HG03354 (cell line): ENCODE data around the gene GABRR1.

Experiments used
- ATAC-seq: cut with Tn5 transposase; IDR thresholded peaks from one replicate; pipeline ENCODE4 v1.9.1; 2021; ENCODE audit warnings: mild to moderate bottlenecking; ENCODE audit not compliant: unreplicated experiment, poor library complexity, severe bottlenecking

Gene GABRR1

DNA sequence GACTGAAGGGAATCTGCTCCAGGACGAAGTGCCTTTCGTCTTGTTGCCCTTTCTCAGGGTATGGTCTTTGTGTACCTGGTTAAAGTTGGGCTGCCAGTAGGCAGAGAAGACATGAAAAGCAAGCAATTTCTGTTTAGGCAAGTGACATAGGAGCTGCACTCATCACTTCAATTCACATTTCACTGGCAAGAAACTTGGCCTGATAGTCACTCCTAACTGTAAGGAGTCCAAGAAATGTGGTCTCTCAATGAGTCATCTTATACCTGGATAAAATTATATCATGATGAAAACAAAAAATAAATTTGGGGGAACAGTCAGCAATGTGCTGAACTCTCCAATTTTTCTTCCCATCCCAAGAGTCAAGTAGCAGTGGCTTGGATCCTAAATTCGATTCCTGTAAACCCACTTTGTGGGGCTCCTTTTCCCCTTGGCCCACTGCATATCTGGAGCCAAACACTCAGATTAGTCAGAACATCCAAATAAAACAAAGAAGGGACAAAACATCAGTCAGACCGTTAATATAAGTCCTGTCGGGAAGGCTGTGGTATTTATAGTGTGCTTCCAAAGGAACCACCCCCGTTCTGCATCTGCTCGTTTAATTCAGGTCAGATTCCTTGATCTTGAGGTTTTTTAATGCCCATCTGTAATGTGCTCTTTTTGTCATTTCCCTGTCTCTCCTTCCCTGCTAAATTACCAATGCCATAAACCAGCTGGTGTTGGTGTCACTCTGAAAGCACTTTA is 5.0 kb upstream of the GABRR1 start:
- ATAC-seq: no peak

DNA sequence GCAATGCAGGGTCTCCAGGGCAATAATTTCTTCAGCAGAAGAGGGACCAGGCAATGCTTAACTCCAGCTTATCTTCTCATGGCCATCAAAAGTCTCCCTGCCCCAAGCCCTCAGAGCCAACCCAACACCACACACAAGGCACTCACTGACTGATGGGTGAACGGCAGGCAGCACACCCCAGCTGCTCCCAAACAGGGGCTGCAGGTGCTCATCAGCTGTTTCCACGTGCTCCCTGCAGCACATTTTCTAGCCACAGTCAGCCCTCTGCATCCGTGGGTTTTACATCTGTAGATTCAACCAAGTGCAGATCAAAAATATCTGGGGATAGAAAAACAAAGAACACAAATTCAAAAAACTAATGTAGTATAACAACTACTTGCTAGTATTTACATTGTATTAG is 4.0 kb upstream of the GABRR1 start:
- no peak for ATAC-seq

DNA sequence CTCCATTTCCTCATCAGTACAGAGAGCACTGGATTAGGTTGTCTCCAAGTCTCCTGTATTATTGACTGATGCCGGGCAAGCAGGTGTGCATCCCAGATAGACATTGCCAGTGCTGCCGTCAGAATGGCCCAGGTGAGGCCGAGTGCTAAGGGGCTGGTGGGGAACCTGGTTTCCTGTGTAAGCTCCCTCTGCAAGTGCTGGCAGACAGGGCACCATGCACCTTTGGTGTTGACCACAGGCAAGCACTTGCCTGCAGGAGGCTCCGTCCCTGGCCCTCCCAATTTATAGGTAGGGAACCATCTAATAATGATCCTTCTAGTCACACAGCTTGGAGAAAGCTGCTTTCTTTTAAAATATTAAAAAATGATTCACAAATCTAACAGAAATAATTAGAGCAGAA is 747 bp downstream of the GABRR1 start:
- ATAC-seq: no peak

DNA sequence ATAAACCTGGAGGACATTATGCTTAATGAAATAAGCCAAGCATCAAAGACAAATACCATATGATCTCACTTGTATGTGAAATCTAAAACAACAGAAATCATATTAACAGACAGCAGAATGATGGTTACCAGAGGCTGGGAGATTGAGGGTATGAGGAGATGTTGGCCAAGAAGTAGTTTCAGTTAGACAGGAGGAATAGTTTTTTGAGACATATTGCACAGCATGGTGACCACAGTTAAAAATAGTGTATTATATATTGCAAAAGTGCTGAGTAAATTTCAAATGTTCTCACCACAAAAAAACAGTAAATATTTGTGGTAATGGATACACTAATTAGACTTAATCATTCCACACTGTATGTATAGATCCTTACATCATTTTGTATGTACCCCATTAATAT is 1.8 kb downstream of the GABRR1 start:
- no peak for ATAC-seq

DNA sequence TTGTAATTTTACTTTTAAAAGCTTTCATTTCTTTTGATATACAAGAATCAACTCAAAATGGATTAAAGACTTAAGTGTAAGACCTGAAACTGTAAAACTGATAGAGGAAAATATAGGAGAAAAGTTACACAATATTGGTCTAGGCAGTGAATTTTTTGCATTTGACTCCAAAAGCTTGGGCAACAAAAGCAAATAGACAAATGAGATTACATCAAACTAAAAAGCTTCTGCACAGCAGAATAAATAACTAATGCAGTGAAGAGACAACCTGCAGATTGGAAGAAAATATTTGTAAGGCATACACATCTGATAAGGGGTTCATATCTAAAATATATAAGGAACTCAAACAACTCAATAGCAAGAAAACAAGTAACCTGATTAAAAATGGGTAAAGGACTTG is 3.0 kb downstream of the GABRR1 start:
- no peak for ATAC-seq

DNA sequence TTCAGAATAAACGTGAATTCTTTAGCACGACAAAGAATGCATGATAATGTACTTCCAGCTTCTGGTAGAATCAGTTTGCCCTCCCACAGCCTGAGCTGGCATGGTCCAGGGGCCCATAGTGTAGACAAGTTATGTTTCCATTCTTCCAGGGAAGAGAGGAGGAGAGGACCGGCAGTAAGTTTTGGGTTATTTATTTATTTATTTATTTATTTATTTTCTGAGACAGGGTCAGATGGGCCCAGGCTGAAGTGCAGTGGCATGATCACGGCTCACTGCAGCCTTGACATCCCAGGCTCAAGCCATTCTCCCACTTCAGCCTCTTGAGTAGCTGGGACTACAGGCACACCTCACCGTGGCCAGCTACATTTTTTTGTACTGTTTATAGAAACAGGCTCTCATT is 4.7 kb downstream of the GABRR1 start:
- no peak for ATAC-seq

DNA sequence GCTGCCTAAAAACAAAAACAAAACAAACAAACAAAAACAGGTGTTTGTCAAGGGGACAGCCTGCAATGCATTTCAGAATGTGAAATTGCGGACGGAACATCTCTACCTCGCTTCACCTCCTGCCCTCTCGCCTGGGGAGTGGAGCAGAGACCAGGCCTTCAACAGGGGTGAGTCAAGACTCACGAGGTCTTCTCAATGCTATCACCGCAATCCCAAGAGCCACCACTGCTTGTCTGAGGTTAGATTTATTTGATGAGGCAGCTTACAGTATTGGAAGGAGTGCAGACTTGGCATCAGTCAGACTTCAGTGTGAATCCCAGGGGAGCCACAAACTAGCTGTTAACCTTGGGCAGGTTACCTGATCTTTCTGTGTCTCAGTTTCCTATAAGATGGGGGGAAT is 7.7 kb downstream of the GABRR1 start:
- ATAC-seq: no peak

DNA sequence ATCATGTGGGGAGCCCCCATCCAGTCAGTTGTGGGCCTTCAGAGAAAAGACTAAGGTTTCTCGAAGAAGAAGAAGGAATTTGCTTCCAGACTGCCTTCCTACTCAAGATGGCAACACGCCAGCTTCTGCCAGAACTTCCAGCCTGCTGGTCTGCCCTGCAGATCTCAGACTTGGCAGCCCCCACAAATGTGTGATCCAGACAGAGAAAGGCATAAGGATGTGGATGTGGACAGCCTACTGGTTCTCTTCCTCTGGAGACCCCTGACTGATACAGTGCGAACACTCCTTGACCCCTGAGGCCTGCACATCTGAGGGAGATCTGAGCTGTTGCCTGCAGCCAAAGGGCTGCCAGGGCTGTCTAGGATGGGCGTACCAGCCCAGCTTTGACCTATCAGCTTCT is 8.6 kb downstream of the GABRR1 start:
- ATAC-seq: no peak

DNA sequence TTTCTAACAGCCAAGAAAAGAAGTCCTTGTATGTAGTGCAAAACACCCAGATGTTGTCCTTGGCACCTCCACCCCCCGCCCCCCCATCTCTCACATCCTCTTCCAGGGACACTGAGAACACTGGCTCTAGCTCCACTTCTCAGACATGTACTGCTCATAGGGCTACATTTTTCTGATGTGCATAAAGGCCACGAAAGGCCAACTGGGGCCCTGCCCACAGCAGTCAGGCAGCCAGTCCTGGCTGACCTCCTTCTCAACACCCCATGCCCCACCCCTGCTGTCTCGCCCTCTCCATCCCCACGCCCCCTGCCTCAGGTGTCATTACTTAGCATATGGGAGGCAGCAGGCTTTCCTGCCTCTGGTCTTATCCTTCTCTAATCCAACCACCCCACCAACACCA is 11.3 kb downstream of the GABRR1 start:
- no peak for ATAC-seq

DNA sequence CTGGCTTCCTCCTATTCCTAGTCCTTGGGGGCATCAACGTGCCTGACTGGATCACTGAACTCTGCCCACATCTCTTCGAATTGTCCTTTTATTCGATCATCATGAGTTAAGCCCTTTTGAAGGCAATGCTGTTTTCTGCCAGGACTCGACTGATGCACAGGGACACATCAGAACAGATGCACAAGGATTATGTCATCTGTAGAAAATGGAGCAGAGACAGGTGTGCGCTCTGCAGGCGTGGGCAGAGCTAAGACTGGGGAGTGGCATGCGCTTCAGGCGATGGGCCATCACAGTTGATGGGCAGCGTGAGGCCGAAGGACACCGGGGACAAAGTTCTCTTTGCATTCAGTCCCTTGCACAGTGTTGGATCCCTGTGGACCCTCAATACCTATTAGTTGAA is 13.1 kb downstream of the GABRR1 start:
- no peak for ATAC-seq

DNA sequence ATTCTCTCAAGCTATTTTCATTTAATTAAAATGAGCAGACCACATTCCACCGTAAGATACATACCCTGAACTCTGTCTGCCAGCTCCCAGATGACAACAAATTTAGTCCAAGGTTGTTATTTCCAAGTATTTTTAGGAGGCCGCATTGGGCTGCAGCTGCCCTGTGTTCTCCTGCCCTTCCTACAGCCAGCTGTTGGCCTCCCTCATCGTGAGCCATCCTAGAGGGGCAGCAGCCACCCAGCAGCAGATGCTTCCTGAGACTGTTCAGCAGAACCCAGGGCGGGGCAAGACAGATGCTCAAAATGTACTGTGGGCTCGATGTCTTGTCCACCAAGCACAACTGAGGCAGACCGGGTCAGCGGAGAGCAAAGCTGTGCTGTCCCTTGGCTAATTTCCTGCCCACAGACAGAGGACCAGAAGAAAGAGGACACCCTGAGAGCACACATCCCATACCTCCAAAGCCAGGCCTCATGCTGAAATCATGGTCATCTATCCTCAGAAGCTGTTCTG is 16.4 kb downstream of the GABRR1 start:
- ATAC-seq: no peak

DNA sequence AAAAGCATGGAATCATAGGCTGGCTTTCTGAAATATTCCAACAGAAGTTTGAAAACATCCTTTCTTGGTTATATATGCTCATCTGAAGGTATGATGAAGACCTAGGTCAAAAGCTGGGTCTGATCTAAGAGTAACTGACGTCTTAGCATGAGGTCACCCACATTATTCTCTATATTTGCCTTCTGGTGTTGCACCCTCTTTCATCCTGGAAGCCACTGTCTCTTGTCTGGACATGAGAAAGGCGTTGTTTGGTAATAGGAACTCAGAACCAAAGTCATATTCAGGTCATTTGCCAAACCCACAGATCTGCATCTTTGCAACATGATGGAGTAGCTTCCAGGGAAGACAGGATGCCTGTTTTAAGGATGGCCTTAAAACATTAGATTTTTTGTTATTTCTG is 17.6 kb downstream of the GABRR1 start:
- ATAC-seq: no peak

DNA sequence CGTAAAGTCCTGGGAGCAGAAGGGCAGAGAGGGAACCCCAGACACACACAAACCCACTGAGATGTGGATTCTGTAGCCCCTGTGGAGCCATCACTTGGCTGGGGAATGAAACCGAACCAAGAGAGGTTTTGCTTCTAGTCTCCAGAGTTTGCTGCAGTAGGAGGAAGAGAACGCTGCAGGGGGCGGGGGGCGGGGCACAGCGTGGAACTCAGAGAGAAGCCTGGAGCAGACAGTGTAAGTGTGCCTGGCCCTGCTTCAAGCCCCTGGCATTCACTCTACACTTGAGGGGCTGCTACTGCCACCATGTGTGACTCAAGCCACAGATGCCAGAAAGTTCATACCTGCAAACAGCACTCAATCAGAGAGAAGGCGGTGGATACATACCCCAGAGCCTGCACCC is 18.9 kb downstream of the GABRR1 start:
- ATAC-seq: no peak

DNA sequence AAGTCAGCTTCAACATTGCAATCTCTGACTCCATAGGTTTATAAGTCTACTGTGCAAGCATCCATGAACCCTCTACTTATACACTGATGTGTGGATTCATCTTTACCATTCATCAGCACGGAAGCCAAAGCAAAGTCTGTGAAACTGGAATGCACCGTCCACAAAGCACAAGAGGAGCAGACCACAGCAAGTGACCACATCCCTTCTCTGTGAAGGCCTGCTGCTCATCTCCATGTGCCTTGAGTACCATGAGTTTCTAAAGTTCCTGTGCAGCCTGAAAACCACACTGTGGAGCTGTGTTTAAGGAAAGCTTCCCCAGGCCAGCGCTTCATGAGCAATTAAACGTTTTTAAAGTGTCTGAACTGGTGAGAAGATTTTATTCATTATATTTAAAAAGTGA is 20.0 kb downstream of the GABRR1 start:
- no peak for ATAC-seq

DNA sequence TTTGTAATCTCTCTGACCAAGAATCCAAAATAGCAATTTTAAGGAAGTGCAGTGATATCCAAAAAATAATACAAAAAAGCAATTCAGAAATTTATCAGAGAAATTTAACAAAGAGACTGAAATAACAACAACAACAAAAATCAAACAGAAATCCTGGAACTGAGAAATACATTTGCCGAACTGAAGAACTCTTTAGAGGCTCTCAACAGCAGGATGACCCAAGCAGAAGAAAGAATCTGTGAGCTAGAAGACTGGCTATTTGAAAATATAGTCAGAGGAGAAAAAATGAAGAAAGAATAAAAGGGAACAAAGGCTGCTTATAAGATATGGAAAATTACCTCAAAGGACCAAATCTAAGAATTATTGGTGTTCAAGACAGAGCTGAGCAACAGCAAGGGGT is 22.6 kb downstream of the GABRR1 start:
- no peak for ATAC-seq

DNA sequence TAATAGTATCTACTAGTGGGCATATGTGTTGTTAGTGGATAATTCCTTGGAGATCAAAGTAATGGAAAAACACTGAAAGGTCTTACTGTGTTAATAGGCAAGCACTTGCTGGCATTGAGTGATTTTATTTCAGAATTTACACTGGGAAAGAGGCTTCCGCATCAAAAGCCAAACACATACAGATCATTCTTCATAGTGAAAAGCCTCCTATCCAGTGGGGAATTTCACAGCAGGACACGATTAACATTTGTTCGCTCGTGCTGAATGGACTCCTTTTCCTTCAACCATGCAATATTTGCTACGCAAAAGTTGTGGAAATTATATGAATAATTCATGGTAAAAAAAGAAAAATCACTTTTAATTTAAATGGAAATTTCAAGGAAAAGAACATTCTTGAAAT is 26.4 kb downstream of the GABRR1 start:
- no peak for ATAC-seq

DNA sequence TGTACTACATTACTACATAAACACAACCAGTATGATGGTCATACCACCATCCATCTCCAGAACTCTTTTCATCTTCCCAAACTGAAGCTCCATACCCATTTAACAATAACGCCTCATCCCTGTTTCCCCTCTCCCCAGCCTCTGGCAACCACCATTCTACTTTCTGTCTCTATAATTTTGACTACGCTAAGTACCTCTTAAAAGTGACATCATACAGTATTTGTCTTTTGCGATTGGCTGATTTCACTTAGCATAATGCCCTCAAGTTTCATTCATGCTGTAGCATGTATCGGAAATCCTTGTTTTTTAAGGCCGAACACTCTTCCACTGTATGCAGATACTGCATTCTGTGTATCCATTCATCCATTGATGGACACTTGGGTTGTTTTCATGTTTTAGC is 29.7 kb downstream of the GABRR1 start:
- no peak for ATAC-seq

DNA sequence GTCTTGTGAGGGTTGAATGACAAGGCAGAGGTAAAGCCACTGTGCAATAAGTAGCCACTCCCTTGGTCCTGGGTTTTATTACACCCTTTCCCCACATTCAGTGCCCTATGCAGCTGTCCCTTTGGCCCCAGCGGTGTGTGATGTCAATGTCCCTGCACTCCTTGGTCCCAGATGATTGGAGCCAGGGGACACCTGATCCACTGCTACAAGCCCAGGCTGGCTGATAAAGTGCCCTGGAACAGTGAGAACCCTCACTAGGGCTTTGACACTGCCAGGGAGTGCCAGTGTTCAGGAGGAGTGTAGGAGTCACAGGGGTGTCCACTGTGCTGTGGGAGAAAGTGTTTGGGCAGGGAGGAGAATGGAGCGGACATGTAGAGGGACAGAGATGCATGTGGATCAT is 30.4 kb downstream of the GABRR1 start:
- ATAC-seq: no peak

DNA sequence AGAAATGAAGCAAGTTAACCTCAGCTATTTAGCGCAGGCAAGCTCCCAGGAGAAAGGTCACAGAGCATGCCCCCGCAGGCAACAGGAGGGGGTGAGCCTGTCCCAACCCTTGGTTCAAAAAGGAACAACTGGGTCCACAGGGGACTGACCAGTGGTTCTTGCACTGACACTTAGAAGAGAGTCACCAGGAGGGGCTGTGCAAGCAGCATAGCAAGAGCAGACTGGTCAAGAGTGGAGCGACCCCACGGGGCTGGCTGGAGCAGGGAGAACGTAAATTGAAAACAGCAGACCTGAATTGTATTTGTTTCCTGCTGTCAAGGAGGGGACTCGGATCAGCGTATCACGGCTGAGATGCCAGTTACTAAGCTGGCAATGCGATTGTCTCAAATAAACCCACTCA is 32.8 kb downstream of the GABRR1 start:
- ATAC-seq: no peak

DNA sequence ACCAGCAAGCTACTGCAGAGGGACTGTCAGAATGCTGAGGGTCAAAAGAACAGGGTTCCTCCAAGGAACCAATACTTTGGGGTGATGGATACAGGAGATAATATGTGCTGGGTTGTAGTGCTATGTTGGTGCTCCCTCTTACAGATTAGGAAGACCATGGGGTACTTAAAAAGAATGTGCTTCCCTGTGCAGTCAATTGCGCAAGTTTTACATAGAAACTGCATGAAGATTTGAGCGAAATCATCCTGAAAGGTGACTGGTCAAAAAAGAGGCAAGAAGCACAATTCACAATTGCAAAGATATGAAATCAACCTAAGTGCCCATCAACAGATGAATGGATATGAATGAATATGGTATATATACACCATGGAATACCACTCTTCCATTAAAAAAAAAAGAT is 33.9 kb downstream of the GABRR1 start:
- no peak for ATAC-seq

DNA sequence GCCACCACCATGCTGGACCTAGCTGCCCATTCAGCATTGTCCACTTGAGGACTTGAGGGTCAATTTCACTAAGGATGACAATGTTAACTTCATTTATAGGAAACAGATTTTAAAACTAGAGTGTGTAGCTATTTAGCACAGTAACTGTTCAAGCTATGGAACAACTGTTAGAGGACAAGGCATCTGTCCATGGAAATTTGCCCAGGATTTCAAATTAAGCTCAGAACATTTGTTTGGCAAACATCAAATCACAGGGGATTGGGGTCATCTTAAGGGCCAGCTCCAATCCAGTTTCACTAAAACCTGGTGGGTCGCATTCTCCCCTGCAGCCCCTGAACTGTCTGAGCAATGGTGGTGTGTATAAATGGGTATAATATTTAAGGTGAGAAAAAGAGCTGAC is 36.2 kb downstream of the GABRR1 start:
- ATAC-seq: no peak

DNA sequence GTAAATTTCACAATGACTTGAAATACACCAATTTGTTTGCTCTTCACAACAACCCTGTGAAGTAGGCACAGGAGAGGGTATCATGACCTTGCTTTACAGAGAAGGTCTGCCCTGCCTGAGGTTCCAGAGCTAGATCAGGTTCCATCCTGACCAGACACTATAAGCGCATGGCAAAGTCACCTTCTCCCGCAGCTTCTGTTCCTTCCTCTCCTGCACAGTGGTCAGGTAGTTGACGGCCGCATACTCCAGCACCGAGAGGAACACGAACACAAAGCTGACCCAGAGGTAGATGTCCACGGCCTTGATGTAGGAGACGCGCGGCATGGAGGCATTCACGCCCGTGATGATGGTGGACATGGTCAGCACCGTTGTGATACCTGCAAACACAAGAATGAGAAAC is 37.0 kb downstream of the GABRR1 start:
- ATAC-seq: no peak
